HEK293T (cell line): Measurements from ENCODE around the gene TM4SF4.
"Not testable (repeated sequence)": the region's sequence is repeated elsewhere in the genome, so short reads cannot be mapped to it uniquely, and the experiment has no call there.

Source experiments
- CTCF ChIA-PET: fragments of 350-600 bp; formaldehyde crosslinking; extraction: SDS; loops from one replicate; lab custom pipeline; 2021; ENCODE audit warnings: antibody characterized with exemption, inconsistent platforms; lab: Yijun Ruan, JAX
- POLR2A ChIA-PET: fragments of 350-600 bp; formaldehyde crosslinking; extraction: SDS; loops from one replicate; lab custom pipeline; 2020; ENCODE audit warnings: antibody characterized with exemption, inconsistent platforms; lab: Yijun Ruan, JAX
- DNase-seq: peaks from one replicate; pipeline ENCODE4 v3.0.0; 2012; ENCODE audit warnings: mixed read lengths; ENCODE audit errors: extremely low spot score
- ARNT ChIP-seq: fragments of 450-650 bp; IDR thresholded peaks from 2 replicates; pipeline ENCODE4 v1.6.1; 2017; ENCODE audit warnings: mild to moderate bottlenecking
- BHLHE40 ChIP-seq: fragments of 450-650 bp; IDR thresholded peaks from 2 replicates; pipeline ENCODE4 v1.6.1; 2016; ENCODE audit warnings: mild to moderate bottlenecking, moderate library complexity, borderline replicate concordance
- CTBP1 ChIP-seq: fragments of 450-650 bp; IDR thresholded peaks from 2 replicates; pipeline ENCODE4 v1.6.1; 2016; ENCODE audit warnings: borderline replicate concordance
- ELF4 ChIP-seq: fragments of 450-650 bp; IDR thresholded peaks from 2 replicates; pipeline ENCODE4 v1.6.1; 2017; ENCODE audit warnings: antibody characterized with exemption
- FOXA1 ChIP-seq: fragments of 450-650 bp; IDR thresholded peaks from 2 replicates; pipeline ENCODE4 v1.6.1; 2016; ENCODE audit warnings: mild to moderate bottlenecking
- FOXK2 ChIP-seq: fragments of 450-650 bp; IDR thresholded peaks from 2 replicates; pipeline ENCODE4 v1.6.1; 2016; ENCODE audit warnings: mild to moderate bottlenecking
- FOXM1 ChIP-seq: fragments of 450-650 bp; IDR thresholded peaks from 2 replicates; pipeline ENCODE4 v1.6.1; 2017; ENCODE audit warnings: mild to moderate bottlenecking, borderline replicate concordance
- HDGF ChIP-seq: fragments of 450-650 bp; IDR thresholded peaks from 2 replicates; pipeline ENCODE4 v1.6.1; 2017; ENCODE audit warnings: antibody characterized with exemption, borderline replicate concordance
- L3MBTL2 ChIP-seq: fragments of 450-650 bp; conservative IDR thresholded peaks from 2 replicates; pipeline ENCODE4 v1.6.1; 2016; ENCODE audit warnings: mild to moderate bottlenecking
- LEF1 ChIP-seq: fragments of 450-650 bp; IDR thresholded peaks from 2 replicates; pipeline ENCODE4 v1.6.1; 2017; ENCODE audit warnings: mild to moderate bottlenecking, borderline replicate concordance
- NFRKB ChIP-seq: fragments of 450-650 bp; IDR thresholded peaks from 2 replicates; pipeline ENCODE4 v1.6.1; 2016; ENCODE audit warnings: mild to moderate bottlenecking, moderate library complexity
- SP1 ChIP-seq: fragments of 450-650 bp; IDR thresholded peaks from 2 replicates; pipeline ENCODE4 v1.6.1; 2017
- SUZ12 ChIP-seq: fragments of 450-650 bp; IDR thresholded peaks from 2 replicates; pipeline ENCODE4 v1.6.1; 2016; ENCODE audit warnings: mild to moderate bottlenecking
- TARDBP ChIP-seq: fragments of 450-650 bp; IDR thresholded peaks from 2 replicates; pipeline ENCODE4 v1.6.1; 2016
- ZNF384 ChIP-seq: fragments of 450-650 bp; IDR thresholded peaks from 2 replicates; pipeline ENCODE4 v1.6.1; 2016
- TF ChIP-seq, protein P1 (sequence below): fragments of 450-650 bp; IDR thresholded peaks from 2 replicates; pipeline ENCODE4 v1.6.1; 2016

TM4SF4 gene

DNA sequence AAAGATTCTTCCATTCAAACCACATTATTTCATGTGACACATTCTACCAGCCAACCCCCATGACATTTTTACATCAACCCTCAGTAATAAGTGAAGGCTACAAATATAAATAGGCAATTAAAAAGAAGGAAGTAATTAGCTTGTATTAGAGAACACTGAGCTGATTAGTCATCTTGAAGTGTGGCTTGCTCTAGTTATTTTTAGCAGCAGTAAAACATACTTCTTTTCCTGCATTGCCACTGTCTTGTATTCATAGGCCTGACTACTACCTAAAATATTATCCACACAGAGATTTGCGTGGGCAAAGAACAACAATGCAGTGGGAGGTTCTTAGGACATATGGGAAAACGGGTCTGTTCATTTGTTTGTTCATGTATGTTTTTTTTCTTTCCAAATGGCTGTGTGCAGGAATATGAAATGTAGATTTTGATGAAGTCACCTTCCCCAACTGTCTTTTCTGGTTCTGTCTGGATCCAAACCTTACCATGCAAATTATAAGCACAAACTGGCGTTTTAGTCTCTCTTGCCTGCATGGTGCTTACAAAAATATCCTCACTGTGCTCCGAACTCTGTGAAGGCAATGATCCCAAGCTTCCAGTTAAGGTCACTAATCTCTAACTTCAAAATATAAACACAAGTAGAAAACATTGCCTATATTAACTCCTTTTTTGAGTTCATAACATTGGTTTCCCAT is 31.5 kb upstream of the TM4SF4 start:
- no peak for DNase-seq
- TF ChIP-seq L3MBTL2, result no peak
- no peak for TF ChIP-seq CTBP1
- TF ChIP-seq, protein P1, sequence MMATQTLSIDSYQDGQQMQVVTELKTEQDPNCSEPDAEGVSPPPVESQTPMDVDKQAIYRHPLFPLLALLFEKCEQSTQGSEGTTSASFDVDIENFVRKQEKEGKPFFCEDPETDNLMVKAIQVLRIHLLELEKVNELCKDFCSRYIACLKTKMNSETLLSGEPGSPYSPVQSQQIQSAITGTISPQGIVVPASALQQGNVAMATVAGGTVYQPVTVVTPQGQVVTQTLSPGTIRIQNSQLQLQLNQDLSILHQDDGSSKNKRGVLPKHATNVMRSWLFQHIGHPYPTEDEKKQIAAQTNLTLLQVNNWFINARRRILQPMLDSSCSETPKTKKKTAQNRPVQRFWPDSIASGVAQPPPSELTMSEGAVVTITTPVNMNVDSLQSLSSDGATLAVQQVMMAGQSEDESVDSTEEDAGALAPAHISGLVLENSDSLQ, result no peak
- TF ChIP-seq ELF4, result no peak
- no peak for TF ChIP-seq ZNF384
- no peak for TF ChIP-seq FOXM1
- no peak for TF ChIP-seq NFRKB
- no peak for TF ChIP-seq FOXA1
- TF ChIP-seq BHLHE40, result no peak
- no peak for TF ChIP-seq TARDBP
- TF ChIP-seq FOXK2, result no peak
- no peak for TF ChIP-seq LEF1
- TF ChIP-seq SP1, result no peak
- TF ChIP-seq ARNT, result no peak
- no peak for TF ChIP-seq SUZ12
- no peak for TF ChIP-seq HDGF
- POLR2A ChIA-PET, result no interaction called here
- CTCF ChIA-PET, result no interaction called here

DNA sequence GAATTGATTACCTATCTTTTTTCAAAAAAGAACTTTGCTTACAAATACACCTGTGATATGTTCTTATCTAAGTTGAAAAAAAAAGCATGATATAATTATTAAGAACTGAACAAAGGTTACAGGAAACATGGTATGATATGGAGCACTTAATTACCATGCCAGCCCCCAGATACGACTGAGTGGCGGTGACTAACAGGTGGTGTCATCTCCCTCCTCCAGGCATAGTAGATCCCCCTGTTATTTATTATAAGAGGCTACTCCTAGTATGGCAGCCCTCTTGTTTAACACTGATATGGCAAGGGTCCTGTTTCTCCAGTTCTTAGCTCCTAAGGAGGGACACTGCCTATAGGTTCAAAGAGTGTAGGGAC is 31.0 kb upstream of the TM4SF4 start:
- no peak for DNase-seq
- ChIA-PET CTCF (no interaction called here), POLR2A (no interaction called here)
- TF ChIP-seq ELF4, result no peak
- no peak for TF ChIP-seq LEF1
- TF ChIP-seq ZNF384, result no peak
- TF ChIP-seq L3MBTL2, result no peak
- no peak for TF ChIP-seq CTBP1
- no peak for TF ChIP-seq FOXK2
- TF ChIP-seq HDGF, result no peak
- TF ChIP-seq BHLHE40, result no peak
- TF ChIP-seq FOXM1, result no peak
- no peak for TF ChIP-seq TARDBP
- no peak for TF ChIP-seq FOXA1
- TF ChIP-seq ARNT, result no peak
- TF ChIP-seq, protein P1, result no peak
- no peak for TF ChIP-seq NFRKB

DNA sequence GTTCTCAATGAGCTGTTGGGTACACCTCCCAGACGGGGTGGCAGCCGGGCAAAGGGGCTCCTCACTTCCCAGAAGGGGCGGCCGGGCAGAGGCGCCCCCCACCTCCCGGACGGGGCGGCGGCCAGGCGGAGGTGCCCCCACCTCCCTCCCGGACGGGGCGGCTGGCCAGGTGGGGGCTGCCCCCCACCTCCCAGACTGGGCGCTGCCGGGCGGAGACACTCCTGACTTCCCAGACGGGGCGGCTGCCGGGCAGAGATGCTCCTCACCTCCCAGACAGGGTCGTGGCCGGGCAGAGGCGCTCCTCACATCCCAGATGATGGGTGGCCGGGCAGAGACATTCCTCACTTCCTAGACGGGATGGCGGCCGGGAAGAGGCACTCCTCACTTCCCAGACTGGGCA is 29.6 kb upstream of the TM4SF4 start:
- POLR2A ChIA-PET, CTCF ChIA-PET, DNase-seq: not testable (repeated sequence)

DNA sequence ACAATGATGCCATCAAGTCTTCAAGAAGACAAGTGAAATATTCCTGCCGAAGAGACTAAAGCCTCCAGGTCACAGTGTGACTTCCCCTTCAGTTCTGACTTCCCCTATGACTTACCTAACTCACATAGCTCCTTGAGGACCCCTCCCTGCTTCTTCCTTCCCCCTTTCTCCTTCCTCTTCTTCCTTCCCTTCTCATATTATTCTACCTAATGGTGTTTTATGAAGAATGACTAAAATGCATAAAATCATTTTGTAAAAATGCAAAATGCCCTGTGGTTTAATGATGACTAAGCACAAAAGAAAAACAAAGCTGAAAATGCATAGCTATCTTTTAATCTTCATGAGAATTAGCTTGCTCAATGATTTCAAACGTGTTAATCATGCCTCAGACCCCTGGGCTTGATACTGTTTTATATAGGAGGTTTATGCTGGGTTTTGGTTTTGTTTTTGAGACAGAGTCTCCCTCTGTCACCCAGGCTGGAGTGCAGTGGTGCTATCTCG is 26.1 kb upstream of the TM4SF4 start:
- TF ChIP-seq SUZ12 (no peak), FOXM1 (no peak), CTBP1 (no peak), ELF4 (no peak), ZNF384 (no peak), HDGF (no peak), TARDBP (no peak), NFRKB (no peak)
- DNase-seq, result no peak
- ChIA-PET POLR2A (no interaction called here), CTCF (no interaction called here)

DNA sequence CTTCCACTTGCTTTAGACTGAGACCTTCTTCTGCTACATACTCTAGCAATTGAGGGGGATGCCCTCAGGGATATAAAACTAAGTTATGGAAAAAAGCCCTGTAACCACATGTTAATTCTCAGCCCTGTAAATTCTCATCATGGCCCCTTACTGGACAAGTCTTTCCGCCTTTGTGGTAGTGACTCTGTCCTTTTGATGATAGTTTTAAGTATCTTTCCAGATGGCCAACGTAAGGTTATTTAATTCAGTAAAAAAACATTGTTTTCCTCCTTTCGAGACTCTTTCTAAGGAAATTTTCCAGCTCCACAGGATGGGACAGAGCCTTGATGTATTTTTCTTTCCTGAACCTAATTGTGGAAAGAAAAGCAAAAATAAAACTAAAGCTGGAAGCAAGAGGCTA is 25.3 kb upstream of the TM4SF4 start:
- ChIA-PET CTCF (no interaction called here), POLR2A (no interaction called here)
- no peak for TF ChIP-seq FOXA1
- TF ChIP-seq, protein P1, result no peak
- TF ChIP-seq HDGF, result no peak
- TF ChIP-seq FOXM1, result no peak
- no peak for DNase-seq

DNA sequence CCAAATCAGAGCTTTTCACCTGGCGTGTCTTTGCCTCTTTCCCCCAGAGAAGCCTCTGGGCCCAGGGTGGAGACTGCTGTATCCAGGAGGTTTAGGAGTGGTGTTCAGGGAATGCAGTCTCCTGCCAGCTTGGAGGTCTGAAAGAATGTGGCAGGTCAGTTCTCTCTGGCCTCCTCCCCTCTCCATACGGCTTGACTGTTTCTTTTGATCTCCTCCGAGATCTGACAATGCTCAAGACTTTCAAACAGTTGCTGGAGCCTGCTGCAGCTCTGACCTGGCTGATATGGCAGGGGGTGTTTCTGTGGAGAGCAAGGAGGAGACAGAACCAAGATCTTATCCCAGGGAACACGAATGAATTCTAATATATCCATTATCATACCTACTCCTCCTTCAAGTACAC is 24.7 kb upstream of the TM4SF4 start:
- POLR2A ChIA-PET, result no interaction called here
- CTCF ChIA-PET, result no interaction called here
- no peak for DNase-seq
- TF ChIP-seq SP1 (no peak), LEF1 (no peak), CTBP1 (no peak), ELF4 (no peak), FOXK2 (no peak), NFRKB (no peak), FOXM1 (no peak), TARDBP (no peak)
- TF ChIP-seq, protein P1, result no peak
